ENCODE measurements around the gene SUPT6H. TPM values are rescaled to one million over a fixed set of nuclear protein-coding genes. Genes with fewer than 3 reads are reported as not detected.

The SUPT6H gene
- total and polyA plus RNA-seq, 9 of the 15 experiments (the other 6 are each of a cell fraction or from before 2014, with no cell fraction given) = 1.7 to 77.7 (median 49.2) TPM

- TF ChIP-seq, protein P1, sequence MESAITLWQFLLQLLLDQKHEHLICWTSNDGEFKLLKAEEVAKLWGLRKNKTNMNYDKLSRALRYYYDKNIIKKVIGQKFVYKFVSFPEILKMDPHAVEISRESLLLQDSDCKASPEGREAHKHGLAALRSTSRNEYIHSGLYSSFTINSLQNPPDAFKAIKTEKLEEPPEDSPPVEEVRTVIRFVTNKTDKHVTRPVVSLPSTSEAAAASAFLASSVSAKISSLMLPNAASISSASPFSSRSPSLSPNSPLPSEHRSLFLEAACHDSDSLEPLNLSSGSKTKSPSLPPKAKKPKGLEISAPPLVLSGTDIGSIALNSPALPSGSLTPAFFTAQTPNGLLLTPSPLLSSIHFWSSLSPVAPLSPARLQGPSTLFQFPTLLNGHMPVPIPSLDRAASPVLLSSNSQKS (CRISPR knock-in tag; IDR thresholded peaks at IDR 0.05) = no peak
- 0 out of 2 replicates have a peak, but pooled peaks have one; percentile 53 for TF ChIP-seq CBX1 (IDR thresholded peaks at IDR 0.05; ENCODE audit: low read depth)
- no peak for TF ChIP-seq ZNF444 (CRISPR knock-in tag; IDR thresholded peaks at IDR 0.05)
- TF ChIP-seq, protein P2, sequence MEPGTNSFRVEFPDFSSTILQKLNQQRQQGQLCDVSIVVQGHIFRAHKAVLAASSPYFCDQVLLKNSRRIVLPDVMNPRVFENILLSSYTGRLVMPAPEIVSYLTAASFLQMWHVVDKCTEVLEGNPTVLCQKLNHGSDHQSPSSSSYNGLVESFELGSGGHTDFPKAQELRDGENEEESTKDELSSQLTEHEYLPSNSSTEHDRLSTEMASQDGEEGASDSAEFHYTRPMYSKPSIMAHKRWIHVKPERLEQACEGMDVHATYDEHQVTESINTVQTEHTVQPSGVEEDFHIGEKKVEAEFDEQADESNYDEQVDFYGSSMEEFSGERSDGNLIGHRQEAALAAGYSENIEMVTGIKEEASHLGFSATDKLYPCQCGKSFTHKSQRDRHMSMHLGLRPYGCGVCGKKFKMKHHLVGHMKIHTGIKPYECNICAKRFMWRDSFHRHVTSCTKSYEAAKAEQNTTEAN (CRISPR knock-in tag; IDR thresholded peaks at IDR 0.05) = peak; percentile 89
- no peak for TF ChIP-seq OTX1 (CRISPR knock-in tag; IDR thresholded peaks at IDR 0.05)
- TF ChIP-seq ZBTB1 (CRISPR knock-in tag; IDR thresholded peaks at IDR 0.05; ENCODE audit: borderline replicate concordance, low read depth) = no peak; the same call in 1 of the 2 replicates
- peak; percentile 58 for TF ChIP-seq RBM22 (IDR thresholded peaks at IDR 0.05; ENCODE audit: low read depth, low read length, poor library complexity, severe bottlenecking)
- TF ChIP-seq HDAC2 (IDR thresholded peaks at IDR 0.05) = no peak
- TF ChIP-seq NCOA6 (IDR thresholded peaks at IDR 0.05) = no peak
- no peak for TF ChIP-seq ETS2 (tag; IDR thresholded peaks at IDR 0.05; ENCODE audit: borderline replicate concordance, poor library complexity, severe bottlenecking)
- TF ChIP-seq HEY1 (CRISPR knock-in tag; IDR thresholded peaks at IDR 0.05; ENCODE audit: borderline replicate concordance) = no peak
- TF ChIP-seq FOSL1 (tag; conservative IDR thresholded peaks at IDR 0.05) = no peak
- TF ChIP-seq THRA (IDR thresholded peaks at IDR 0.05) = no peak
- peak; percentile 11 for TF ChIP-seq SAP30 (IDR thresholded peaks at IDR 0.05; ENCODE audit: borderline replicate concordance, insufficient read depth, low read depth, low read length, poor library complexity, severe bottlenecking)
- TF ChIP-seq, protein P3, sequence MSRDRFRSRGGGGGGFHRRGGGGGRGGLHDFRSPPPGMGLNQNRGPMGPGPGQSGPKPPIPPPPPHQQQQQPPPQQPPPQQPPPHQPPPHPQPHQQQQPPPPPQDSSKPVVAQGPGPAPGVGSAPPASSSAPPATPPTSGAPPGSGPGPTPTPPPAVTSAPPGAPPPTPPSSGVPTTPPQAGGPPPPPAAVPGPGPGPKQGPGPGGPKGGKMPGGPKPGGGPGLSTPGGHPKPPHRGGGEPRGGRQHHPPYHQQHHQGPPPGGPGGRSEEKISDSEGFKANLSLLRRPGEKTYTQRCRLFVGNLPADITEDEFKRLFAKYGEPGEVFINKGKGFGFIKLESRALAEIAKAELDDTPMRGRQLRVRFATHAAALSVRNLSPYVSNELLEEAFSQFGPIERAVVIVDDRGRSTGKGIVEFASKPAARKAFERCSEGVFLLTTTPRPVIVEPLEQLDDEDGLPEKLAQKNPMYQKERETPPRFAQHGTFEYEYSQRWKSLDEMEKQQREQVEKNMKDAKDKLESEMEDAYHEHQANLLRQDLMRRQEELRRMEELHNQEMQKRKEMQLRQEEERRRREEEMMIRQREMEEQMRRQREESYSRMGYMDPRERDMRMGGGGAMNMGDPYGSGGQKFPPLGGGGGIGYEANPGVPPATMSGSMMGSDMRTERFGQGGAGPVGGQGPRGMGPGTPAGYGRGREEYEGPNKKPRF (IDR thresholded peaks at IDR 0.05; ENCODE audit: low read depth, low read length) = no peak
- peak; percentile 66 for TF ChIP-seq KDM5B (IDR thresholded peaks at IDR 0.05; ENCODE audit: insufficient replicate concordance, low read depth, low read length)
- TF ChIP-seq RBM25 (IDR thresholded peaks at IDR 0.05; ENCODE audit: low read depth, low read length, severe bottlenecking) = peak; percentile 87
- TF ChIP-seq ZNF766 (CRISPR knock-in tag; conservative IDR thresholded peaks at IDR 0.05) = no peak
- TF ChIP-seq COPS2 (conservative IDR thresholded peaks at IDR 0.05) = no peak
- no peak for TF ChIP-seq ZC3H8 (IDR thresholded peaks at IDR 0.05)
- no peak for TF ChIP-seq ZNF589 (CRISPR knock-in tag; IDR thresholded peaks at IDR 0.05; ENCODE audit: low read depth)
- TF ChIP-seq ZNF830 (CRISPR knock-in tag; IDR thresholded peaks at IDR 0.05) = peak; percentile 19; the same call in 1 of the 2 replicates
Measured at GRCh38 chr17:28710861-28711722, 49.1 kb downstream of the SUPT6H start (continued).

Data from K562 (cell line).